H1 (cell line): ENCODE data around the gene DPEP2. TPM values are rescaled to one million over a fixed set of nuclear protein-coding genes. Genes with fewer than 3 reads are reported as not detected.

ENCODE experiments used
- CTCF ChIA-PET: fragments of 300-600 bp; sonication (Branson Sonifier 250); formaldehyde crosslinking; loops from one replicate; lab custom pipeline; 2021; ENCODE audit not compliant: partially characterized antibody; lab: Charles Lee
- POLR2A ChIA-PET: fragments of 300-600 bp; sonication (Branson Sonifier 250); formaldehyde crosslinking; loops from one replicate; lab custom pipeline; 2021; ENCODE audit warnings: inconsistent platforms; ENCODE audit not compliant: partially characterized antibody; lab: Charles Lee
- DNase-seq, 2 experiments: peaks; one replicate each; pipeline versions ENCODE4 v3.0.0 to v3.0.0-alpha.2; 2010 to 2022; ENCODE audit warnings: low spot score in 2 of 2, low read depth in 1 of 2, mixed read lengths in 1 of 2
- FAIRE-seq: peaks from 2 replicates; lab custom pipeline; 2011; peaks lifted over from hg19 to GRCh38; lab: Jason Lieb, UNC
- H2AFZ ChIP-seq: 2 replicates; pipeline ENCODE4 v1.8.1; 2012; ENCODE audit warnings: low read length, inconsistent platforms
- H2AK5ac ChIP-seq: 2 replicates; pipeline ENCODE4 v1.6.1; 2013; ENCODE audit warnings: low read depth, low read length
- H2BK120ac ChIP-seq: replicated peaks from 2 replicates; pipeline ENCODE3; 2013; ENCODE audit warnings: low read depth, low read length, inconsistent platforms
- H2BK12ac ChIP-seq: 2 replicates; pipeline ENCODE4 v1.6.1; 2013; ENCODE audit warnings: low read depth, low read length
- H2BK15ac ChIP-seq: 2 replicates; pipeline ENCODE4 v1.6.1; 2013; ENCODE audit warnings: low read length
- H2BK20ac ChIP-seq: 2 replicates; pipeline ENCODE4 v1.6.1; 2013; ENCODE audit warnings: low read length
- H2BK5ac ChIP-seq: 2 replicates; pipeline ENCODE4 v1.6.1; 2013; ENCODE audit warnings: low read depth, low read length
- H3K14ac ChIP-seq: 2 replicates; pipeline ENCODE4 v1.6.1; 2013; ENCODE audit warnings: inconsistent platforms; ENCODE audit not compliant: insufficient read length
- H3K18ac ChIP-seq: 2 replicates; pipeline ENCODE4 v1.6.1; 2013; ENCODE audit warnings: low read length; ENCODE audit errors: extremely low read depth
- H3K23ac ChIP-seq: 2 replicates; pipeline ENCODE4 v1.6.1; 2013; ENCODE audit warnings: inconsistent platforms; ENCODE audit not compliant: insufficient read length
- H3K23me2 ChIP-seq: 2 replicates; pipeline ENCODE4 v1.6.1; 2013; ENCODE audit warnings: low read depth, low read length
- H3K27ac ChIP-seq: 2 replicates; pipeline ENCODE4 v1.6.1; 2011; ENCODE audit warnings: low read depth, low read length, inconsistent platforms
- H3K27me3 ChIP-seq, 4 experiments: replicated peaks in 1 of 4; 1 replicate in 1 of 4; 2 replicates in 3 of 4; pipeline versions ENCODE4 v1.6.1 to v1.8.1; 2011 to 2013; ENCODE audit warnings: low read length in 3 of 4, mild to moderate bottlenecking in 3 of 4, inconsistent platforms in 2 of 4, mixed read lengths in 2 of 4, moderate library complexity in 1 of 4; ENCODE audit not compliant: control insufficient read depth in 3 of 4, insufficient read depth in 3 of 4; ENCODE audit errors: extremely low read depth in 1 of 4
- H3K36me3 ChIP-seq, 4 experiments: 2 replicates each; pipeline versions ENCODE4 v1.6.1 to v1.8.1; 2011 to 2013; ENCODE audit warnings: mild to moderate bottlenecking in 4 of 4, low read length in 3 of 4, moderate library complexity in 2 of 4, control low read depth in 1 of 4, inconsistent platforms in 1 of 4; ENCODE audit not compliant: insufficient read depth in 4 of 4, control insufficient read depth in 2 of 4
- H3K4ac ChIP-seq: replicated peaks from 2 replicates; pipeline ENCODE3; 2013; ENCODE audit warnings: low read length, low read depth, mixed read lengths, inconsistent platforms; ENCODE audit not compliant: insufficient read length
- H3K4me1 ChIP-seq, 4 experiments: replicated peaks in 1 of 4; 1 replicate in 1 of 4; 2 replicates in 3 of 4; pipeline versions ENCODE4 v1.6.1 to v1.8.1; 2011 to 2013; ENCODE audit warnings: low read length in 3 of 4, inconsistent platforms in 2 of 4, mixed read lengths in 1 of 4; ENCODE audit not compliant: insufficient read depth in 4 of 4, control insufficient read depth in 3 of 4
- H3K4me2 ChIP-seq, 2 experiments: 2 replicates each; pipeline versions ENCODE4 v1.6.1 to v1.8.1; 2011 to 2013; ENCODE audit warnings: low read depth in 2 of 2, low read length in 2 of 2, control low read depth in 1 of 2, inconsistent platforms in 1 of 2, mild to moderate bottlenecking in 1 of 2; ENCODE audit not compliant: insufficient read depth in 1 of 2
- H3K4me3 ChIP-seq, 4 experiments: fragments of 200-600, 300-600 bp in 1 of 4; sonication (generic), shearing (Covaris generic), sonication (Bioruptor Twin) in 1 of 4; 2 replicates each; pipeline versions ENCODE4 v1.5.1 to v1.8.1; 2011 to 2016; ENCODE audit warnings: low read length in 4 of 4, low read depth in 3 of 4, control low read depth in 2 of 4, inconsistent platforms in 2 of 4, mild to moderate bottlenecking in 2 of 4, mixed read lengths in 1 of 4, moderate library complexity in 1 of 4; ENCODE audit not compliant: insufficient read depth in 2 of 4; ENCODE audit errors: extremely low read depth in 1 of 4
- H3K56ac ChIP-seq: replicated peaks from 2 replicates; pipeline ENCODE3; 2013; ENCODE audit warnings: low read depth, mild to moderate bottlenecking, mixed read lengths, low read length, inconsistent platforms; ENCODE audit not compliant: insufficient read length
- H3K79me1 ChIP-seq: 2 replicates; pipeline ENCODE4 v1.6.1; 2013; ENCODE audit warnings: low read depth, low read length, control low read depth
- H3K79me2 ChIP-seq, 2 experiments: 2 replicates each; pipeline versions ENCODE4 v1.6.1 to v1.8.1; 2012 to 2013; ENCODE audit warnings: low read length in 2 of 2, mild to moderate bottlenecking in 2 of 2, inconsistent platforms in 1 of 2; ENCODE audit not compliant: insufficient read depth in 2 of 2, control insufficient read depth in 1 of 2
- H3K9ac ChIP-seq, 4 experiments: replicated peaks in 1 of 4; 1 replicate in 1 of 4; 2 replicates in 3 of 4; pipeline versions ENCODE4 v1.6.1 to v1.8.1; 2011 to 2013; ENCODE audit warnings: low read depth in 3 of 4, low read length in 3 of 4, control low read depth in 2 of 4, mild to moderate bottlenecking in 2 of 4, moderate library complexity in 2 of 4, inconsistent platforms in 1 of 4; ENCODE audit errors: extremely low read depth in 1 of 4
- H3K9me3 ChIP-seq, 2 experiments: 2 replicates each; pipeline versions ENCODE4 v1.6.1 to v1.8.1; 2012 to 2013; ENCODE audit warnings: mild to moderate bottlenecking in 2 of 2, moderate library complexity in 2 of 2, control low read depth in 1 of 2, inconsistent platforms in 1 of 2, low read depth in 1 of 2, low read length in 1 of 2, mixed read lengths in 1 of 2; ENCODE audit not compliant: insufficient read depth in 2 of 2
- H4K20me1 ChIP-seq, 2 experiments: replicated peaks in 1 of 2; 2 replicates each; pipeline versions ENCODE3 to v1.8.1; 2011 to 2013; ENCODE audit warnings: inconsistent platforms in 2 of 2, low read length in 2 of 2, mild to moderate bottlenecking in 1 of 2; ENCODE audit not compliant: insufficient read depth in 2 of 2, control insufficient read depth in 1 of 2
- H4K5ac ChIP-seq: 2 replicates; pipeline ENCODE4 v1.6.1; 2013; ENCODE audit warnings: low read length, low read depth, mixed read lengths, inconsistent platforms; ENCODE audit not compliant: insufficient read length
- H4K8ac ChIP-seq: 2 replicates; pipeline ENCODE4 v1.8.0; 2013; ENCODE audit warnings: mild to moderate bottlenecking, moderate library complexity, low read length, inconsistent platforms; ENCODE audit not compliant: insufficient read depth; ENCODE audit errors: extremely low read depth
- H4K91ac ChIP-seq: replicated peaks from 2 replicates; pipeline ENCODE3; 2013; ENCODE audit warnings: low read length, mixed read lengths, inconsistent platforms; ENCODE audit not compliant: insufficient read length
- BRCA1 ChIP-seq: IDR thresholded peaks from 2 replicates; pipeline ENCODE4 v1.6.1; 2012; ENCODE audit warnings: low read depth, low read length, improper control_type of control experiment
- CBX5 ChIP-seq: fragments of 300-800, 300-1000 bp; sonication (generic); IDR thresholded peaks from 2 replicates; pipeline ENCODE4 v1.7.1; 2016; ENCODE audit warnings: antibody characterized with exemption, low read length, low read depth
- EGR1 ChIP-seq: IDR thresholded peaks from 2 replicates; pipeline ENCODE4 v1.6.1; 2011; ENCODE audit warnings: low read depth, low read length, borderline replicate concordance
- EZH2 ChIP-seq: fragments of 200-600 bp; sonication (generic); IDR thresholded peaks from 2 replicates; pipeline ENCODE4 v1.7.1; 2012; ENCODE audit warnings: low read depth, mild to moderate bottlenecking, moderate library complexity, low read length, inconsistent platforms; ENCODE audit not compliant: severe bottlenecking
- FOSL1 ChIP-seq: IDR thresholded peaks from 2 replicates; pipeline ENCODE4 v1.6.1; 2011; ENCODE audit warnings: mild to moderate bottlenecking, low read depth, low read length, moderate library complexity; ENCODE audit not compliant: insufficient read depth
- GABPA ChIP-seq: IDR thresholded peaks from 2 replicates; pipeline ENCODE4 v1.6.1; 2011; ENCODE audit warnings: mild to moderate bottlenecking, low read length, moderate library complexity, borderline replicate concordance; ENCODE audit not compliant: insufficient read depth
- JUND ChIP-seq: IDR thresholded peaks from 2 replicates; pipeline ENCODE4 v1.6.1; 2011; ENCODE audit warnings: mild to moderate bottlenecking, improper control_type of control experiment, low read length
- MAFK ChIP-seq: IDR thresholded peaks from 2 replicates; pipeline ENCODE4 v1.6.1; 2012; ENCODE audit warnings: low read depth, mild to moderate bottlenecking, improper control_type of control experiment, low read length
- POLR2A ChIP-seq, 2 experiments: IDR thresholded peaks; 1 replicate in 1 of 2; 2 replicates in 1 of 2; pipeline ENCODE4 v1.6.1; 2011; ENCODE audit warnings: low read depth in 2 of 2, low read length in 2 of 2, mild to moderate bottlenecking in 2 of 2; ENCODE audit errors: control extremely low read depth in 1 of 2
- RAD21 ChIP-seq, 2 experiments: IDR thresholded peaks in 1 of 2; conservative IDR thresholded peaks in 1 of 2; 2 replicates each; pipeline ENCODE4 v1.6.1; 2011; ENCODE audit warnings: low read depth in 2 of 2, low read length in 2 of 2, improper control_type of control experiment in 1 of 2, inconsistent platforms in 1 of 2, mild to moderate bottlenecking in 1 of 2, moderate library complexity in 1 of 2
- RXRA ChIP-seq: IDR thresholded peaks from 2 replicates; pipeline ENCODE4 v1.6.1; 2011; ENCODE audit warnings: low read depth, mild to moderate bottlenecking, low read length, moderate library complexity; ENCODE audit not compliant: insufficient read depth
- SIRT6 ChIP-seq: IDR thresholded peaks from one replicate; pipeline ENCODE4 v1.7.1; 2012; ENCODE audit warnings: low read length, inconsistent platforms
- SP2 ChIP-seq: IDR thresholded peaks from 2 replicates; pipeline ENCODE4 v1.6.1; 2012; ENCODE audit warnings: mild to moderate bottlenecking, low read length, inconsistent platforms
- TCF12 ChIP-seq: IDR thresholded peaks from 2 replicates; pipeline ENCODE4 v1.6.1; 2011; ENCODE audit warnings: low read depth, mild to moderate bottlenecking, low read length
- WGBS, 2 experiments: shearing (Covaris generic) in 1 of 2; methylation state at CpG; one replicate each; pipeline versions ENCODE4 v1.1.6 to v1.1.7; 2013 to 2015; ENCODE audit warnings: low lambda C conversion rate in 2 of 2, mixed read lengths in 2 of 2, inconsistent platforms in 1 of 2, low coverage in 1 of 2, missing lambda C conversion rate in 1 of 2; ENCODE audit not compliant: insufficient replicate concordance in 2 of 2, insufficient coverage in 1 of 2, insufficient read length in 1 of 2; ENCODE audit errors: extremely low coverage in 1 of 2, missing lambda C conversion rate in 1 of 2; 5-methylcytosine and 5-hydroxymethylcytosine counted together
- polyA plus RNA-seq, 7 experiments: library from polyadenylated mRNA; depleted of rRNA in 3 of 7; stranded (reverse) in 5 of 7; unstranded in 2 of 7; fragments of >200 nt in 5 of 7; fragments of 200-250 nt in 2 of 7; gene quantifications; 1 replicate in 5 of 7; 2 replicates in 1 of 7; 4 replicates in 1 of 7; pipeline versions ENCODE4 v1.2.1 to v1.2.3, GENCODE V29; 2011 to 2013; ENCODE audit warnings: missing spikeins in 2 of 7, mixed read lengths in 2 of 7
- total RNA-seq: library from RNA; stranded (reverse); fragmentation: NEBNext Ultra II Directional; extraction: Animal tissue kit (Norgen Biotek cat#: 25700); gene quantifications from 2 replicates; pipeline ENCODE4 v1.2.1, GENCODE V29; 2021

The DPEP2 gene
- total and polyA plus RNA-seq, 2 of the 8 experiments (the other 6 are each of a cell fraction or from before 2014, with no cell fraction given) = not detected

DNA sequence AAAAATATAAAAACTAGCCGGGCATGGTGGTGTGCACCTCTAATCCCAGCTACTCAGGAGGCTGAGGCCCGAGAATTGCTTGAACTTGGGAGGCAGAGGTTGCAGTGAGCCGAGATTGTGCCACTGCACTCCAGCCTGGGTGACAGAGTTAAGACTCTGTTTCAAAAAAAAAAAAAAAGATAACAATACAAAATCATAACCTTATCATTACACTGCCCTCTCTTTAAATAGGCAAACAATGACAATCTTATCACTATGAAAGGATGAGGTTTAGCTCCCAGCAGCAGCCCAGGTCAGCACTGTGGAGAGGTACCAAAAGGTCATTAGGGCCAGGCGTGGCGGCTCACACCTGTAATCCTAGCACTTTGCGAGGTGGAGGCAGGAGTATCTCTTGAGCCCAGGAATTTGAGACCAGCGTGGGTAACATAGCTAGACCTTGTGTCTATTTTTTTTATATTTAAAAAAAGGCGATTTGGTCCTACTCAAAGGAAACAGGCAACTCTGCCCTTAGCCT is 19.9 kb upstream of the DPEP2 start:
- H2BK15ac ChIP-seq = no peak overlapping the region
- no peak overlapping the region for H2BK20ac ChIP-seq
- H3K14ac ChIP-seq = no peak overlapping the region
- no peak for DNase-seq
- no peak overlapping the region for H3K4ac ChIP-seq
- no peak overlapping the region for H2BK120ac ChIP-seq
- peaks cover 0 to 22% of the 10 kb centered on the region in 2 experiments; a peak in 2 of 4 replicates for H3K79me2 ChIP-seq
- no peak for FAIRE-seq
- H4K91ac ChIP-seq = no peak overlapping the region
- no peak overlapping the region for H3K27ac ChIP-seq
- no peak overlapping the region for H3K23ac ChIP-seq
- peaks cover 6% of the 10 kb centered on the region for H3K79me1 ChIP-seq
- H2BK5ac ChIP-seq = no peak overlapping the region
- H3K36me3 ChIP-seq = peaks cover 0 to 5% (median 0%) of the 10 kb centered on the region in 4 experiments; a peak in 3 of 8 replicates
- H2AK5ac ChIP-seq = no peak overlapping the region
- no peak overlapping the region for H4K5ac ChIP-seq
- no peak overlapping the region for H3K4me3 ChIP-seq
- H3K9ac ChIP-seq = no peak overlapping the region
- H4K20me1 ChIP-seq = peaks cover 0 to 3% of the 10 kb centered on the region in 2 experiments
- H3K9me3 ChIP-seq = no peaks in the 10 kb centered on the region
- no peak overlapping the region for H3K56ac ChIP-seq
- 87% methylated on average over 8 of the region's 8 CpGs; no CpG with 5 or more reads in 1 of the 2 experiments for WGBS, 2 experiments
- no peak overlapping the region for H3K4me2 ChIP-seq
- H3K4me1 ChIP-seq = peaks cover 0 to 8% (median 5%) of the 10 kb centered on the region in 4 experiments; a peak in 5 of 7 replicates
- POLR2A ChIA-PET = no interaction called here
- no peak overlapping the region for H3K18ac ChIP-seq
- no peak overlapping the region for H2BK12ac ChIP-seq
- H3K27me3 ChIP-seq = no peaks in the 10 kb centered on the region
- no peak overlapping the region; the same call in 1 of the 2 replicates for H4K8ac ChIP-seq
- H2AFZ ChIP-seq = no peak overlapping the region
- H3K23me2 ChIP-seq = peaks cover 12% of the 10 kb centered on the region
- CTCF ChIA-PET = interaction anchor here (1.0 to 1.8 kb wide), 3 partner anchors 22 to 75 kb away, joined by 3 to 6 read pairs (median 4); partner anchors contain the start of genes DPEP3 and LCAT
- TF ChIP-seq JUND (no peak), POLR2A (IDR thresholded peaks at IDR 0.05; ENCODE audit: control extremely low read depth in 1 of 2, low read depth in 2 of 2, low read length in 2 of 2) (no peak), SP2 (no peak), RAD21 (IDR thresholded peaks at IDR 0.05 in 1 of 2, conservative IDR thresholded peaks at IDR 0.05 in 1 of 2; ENCODE audit: low read depth in 2 of 2, low read length in 2 of 2) (no peak), SIRT6 (no peak), MAFK (no peak), EZH2 (no peak), CBX5 (no peak), GABPA (no peak), TCF12 (no peak), EGR1 (no peak), RXRA (no peak), FOSL1 (no peak), BRCA1 (no peak)
